ELR (cell line): ENCODE measurements around the gene SSTR3.

Experiments
- DNase-seq: peaks from one replicate; pipeline ENCODE4 v3.0.0-alpha.2; 2015; ENCODE audit warnings: low read depth

Gene SSTR3

DNA sequence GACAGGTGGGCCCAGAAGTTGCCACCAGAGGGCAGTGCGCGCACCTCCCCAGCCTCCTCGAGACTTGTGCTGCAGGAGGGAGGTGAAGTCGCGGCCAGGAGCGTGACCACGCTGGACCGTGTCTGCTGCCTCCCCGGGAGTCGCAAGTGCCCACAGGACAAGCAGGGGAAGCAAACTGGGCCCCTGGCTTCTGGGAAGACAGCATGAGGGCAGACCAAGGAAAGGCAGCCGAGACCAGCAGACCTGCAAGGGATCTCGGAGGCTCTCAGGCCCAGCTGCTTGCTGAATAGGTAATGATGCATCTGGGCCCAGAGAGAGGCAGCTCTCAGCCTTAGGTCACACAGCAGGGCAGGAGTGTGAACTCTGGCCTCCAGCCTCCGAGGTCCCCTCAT lies 45.6 kb downstream of the SSTR3 start:
- peak; percentile 77 for DNase-seq

DNA sequence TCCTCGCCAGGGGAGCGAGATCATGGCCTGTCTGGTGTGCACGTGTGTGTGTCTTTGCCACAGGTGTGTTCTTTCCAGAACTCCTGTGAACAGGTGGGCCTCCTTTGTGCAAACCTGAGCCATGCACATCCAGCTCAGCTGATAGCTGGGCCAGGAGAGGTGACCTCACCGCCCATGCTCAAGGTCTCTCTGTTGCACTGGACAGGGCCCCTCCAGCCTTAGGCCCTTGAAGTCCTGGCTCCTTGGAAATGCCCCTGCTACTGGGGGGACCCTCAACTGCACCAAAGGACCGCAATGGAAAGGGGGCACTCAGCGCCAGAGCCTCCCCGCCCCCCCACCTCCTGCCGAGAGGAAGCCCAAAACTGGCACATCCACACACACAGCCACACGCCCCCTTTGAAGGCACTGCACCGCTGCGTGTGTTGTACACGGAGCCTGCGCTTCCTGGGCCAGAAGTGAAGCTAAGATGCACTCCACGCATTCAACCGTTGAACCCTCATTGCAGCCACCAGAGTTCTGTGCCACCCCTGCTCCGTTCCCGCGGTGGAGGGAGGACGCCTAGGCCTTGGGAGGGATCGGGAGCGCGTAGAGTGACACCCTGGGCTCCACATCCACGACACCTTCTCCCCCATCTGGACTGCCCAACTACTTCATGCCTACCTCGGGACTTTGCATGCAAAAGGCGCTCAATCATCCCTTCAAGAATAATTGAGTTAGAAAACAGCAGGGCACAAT lies 46.2 kb downstream of the SSTR3 start:
- no peak for DNase-seq

DNA sequence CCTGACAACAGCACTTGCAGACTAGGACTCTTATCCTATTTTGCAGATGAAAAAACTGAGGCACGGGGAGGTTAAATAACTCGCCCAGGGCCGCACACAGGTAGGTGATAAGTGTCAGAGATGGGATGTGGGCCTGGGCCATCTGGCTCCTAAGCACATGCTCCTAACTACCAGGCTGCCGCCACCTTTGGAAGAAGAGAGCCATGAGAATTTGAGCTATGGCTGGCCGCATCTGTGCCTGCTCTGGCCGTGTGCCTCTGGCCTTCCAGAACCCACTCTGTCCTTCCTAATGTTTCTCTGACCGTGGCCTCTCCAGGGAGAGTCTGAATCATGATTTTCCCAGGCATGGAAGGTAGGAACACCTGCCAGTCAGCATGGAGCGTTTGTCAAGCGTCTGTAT lies 47.2 kb downstream of the SSTR3 start:
- DNase-seq, result no peak

DNA sequence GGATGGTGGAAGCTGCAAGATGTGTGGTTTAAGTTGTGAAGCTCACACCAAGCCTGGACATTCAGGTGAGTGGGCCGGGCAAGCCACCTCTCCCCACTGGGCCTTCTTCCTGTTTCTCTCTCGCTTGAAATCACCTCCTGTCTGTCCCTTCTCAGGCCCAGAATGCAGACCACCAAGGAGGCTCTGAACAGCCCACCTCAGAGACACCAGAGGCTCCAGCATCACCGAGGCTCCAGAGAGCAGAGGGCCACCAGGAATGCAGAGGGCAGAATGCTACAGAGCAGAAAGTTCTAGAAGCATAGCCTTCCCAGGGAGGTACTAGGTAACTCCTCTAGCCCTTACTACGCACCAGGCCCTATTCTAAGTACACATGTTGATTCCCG lies 47.8 kb downstream of the SSTR3 start:
- DNase-seq, result no peak

DNA sequence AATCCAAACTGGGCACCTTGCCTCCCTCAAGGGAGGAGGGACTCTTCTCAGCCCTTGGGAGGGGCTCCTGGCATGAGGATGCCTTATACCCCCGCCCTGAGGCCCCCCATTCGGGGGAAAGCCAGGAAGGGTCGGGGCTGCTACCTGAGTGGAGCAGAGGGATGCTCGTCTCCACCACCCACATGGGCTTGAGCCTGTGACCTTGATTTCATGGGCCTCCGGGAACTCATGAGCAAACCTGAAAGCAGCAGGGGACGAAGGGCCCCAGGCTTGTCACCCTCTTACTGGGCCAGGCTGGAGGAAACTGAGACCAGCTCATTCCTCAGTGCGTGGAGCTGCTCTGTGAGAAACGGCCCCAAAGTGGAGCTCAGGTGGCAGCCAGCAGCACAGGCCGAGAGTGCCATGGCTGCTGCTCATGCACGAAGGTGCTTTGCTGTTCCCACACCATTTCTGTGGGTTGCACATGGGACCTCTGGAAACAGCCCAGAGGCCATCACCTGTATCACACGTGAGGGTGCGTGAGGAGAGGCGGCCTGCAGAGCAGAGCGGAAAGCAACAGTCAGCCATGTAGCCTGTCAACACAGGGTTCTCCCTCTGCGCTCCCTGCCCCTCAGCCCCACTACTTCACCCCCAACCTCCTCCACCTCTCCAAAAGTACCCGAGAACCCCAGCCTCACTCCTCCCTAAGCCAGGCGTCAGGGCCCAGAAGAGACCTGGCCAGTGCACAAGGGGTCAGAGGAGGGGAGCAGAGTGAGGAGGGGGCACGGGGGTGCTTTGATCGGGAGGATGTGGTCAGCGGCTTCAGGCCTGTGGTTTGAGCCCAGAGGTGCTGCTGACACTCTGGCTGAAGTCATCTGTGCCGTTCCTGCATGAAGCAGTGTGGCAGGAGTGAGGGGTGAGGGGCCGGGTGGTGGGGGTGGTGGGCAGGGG lies 48.4 kb downstream of the SSTR3 start:
- no peak for DNase-seq

DNA sequence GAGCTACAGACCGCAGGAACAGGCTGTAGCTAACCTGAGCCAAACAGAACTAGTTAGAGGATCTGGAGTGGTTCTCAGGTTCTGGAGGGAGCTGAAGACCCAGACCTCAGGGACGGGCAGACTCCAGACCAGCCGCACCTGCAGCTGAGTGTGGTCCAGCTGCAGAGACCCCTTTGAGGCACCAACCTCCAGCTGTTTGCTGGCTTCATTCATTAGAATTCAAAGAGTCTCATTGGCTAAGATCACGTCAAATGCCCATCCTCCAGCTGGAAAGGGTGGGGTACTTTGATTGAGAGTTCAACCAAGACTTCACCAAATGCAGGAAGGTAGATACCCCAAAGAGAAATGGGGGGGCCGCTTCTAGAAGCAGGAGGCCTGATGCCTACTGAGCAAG lies 49.2 kb downstream of the SSTR3 start:
- no peak for DNase-seq

DNA sequence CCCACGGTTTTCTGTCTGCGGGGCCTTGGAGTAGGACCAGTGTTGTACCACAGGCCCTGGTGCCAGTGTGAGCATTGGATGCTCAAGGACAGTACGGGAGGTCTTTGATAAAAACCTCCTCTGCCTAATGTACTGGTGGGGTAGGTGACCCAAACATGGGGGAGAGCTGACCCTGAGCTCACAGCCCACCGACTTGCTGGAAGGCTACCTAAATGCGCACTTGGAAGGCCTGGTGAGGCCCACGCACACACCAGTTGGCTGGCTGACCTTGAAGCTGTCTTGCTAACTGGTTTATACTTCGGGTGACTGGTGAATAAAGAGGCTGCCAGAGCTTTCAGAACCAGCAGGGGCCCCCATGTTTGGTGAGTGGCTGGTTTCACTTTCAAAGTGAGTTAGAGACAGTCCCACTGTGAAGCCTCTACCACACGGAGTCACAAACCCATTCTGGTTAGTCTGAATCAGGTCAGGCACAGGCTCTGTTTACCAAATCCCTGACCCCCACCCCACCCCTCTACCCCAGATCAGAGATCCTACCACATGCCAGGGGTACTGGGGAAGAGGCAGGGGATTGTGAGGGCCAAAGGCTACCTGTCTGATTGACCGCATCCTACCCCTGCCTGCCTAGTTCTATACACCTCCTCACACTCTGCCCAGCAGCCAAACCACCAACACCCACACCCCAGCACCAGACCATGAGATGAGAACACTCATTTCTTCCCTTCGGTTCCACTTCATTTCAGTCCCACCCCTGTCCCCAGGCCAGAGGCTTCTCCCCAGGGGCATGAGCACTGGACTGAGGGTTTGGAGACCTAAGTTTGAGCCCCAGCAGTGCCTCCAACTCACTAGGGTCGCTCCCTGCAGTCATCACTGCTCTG lies 49.8 kb downstream of the SSTR3 start:
- DNase-seq, result peak; percentile 27

DNA sequence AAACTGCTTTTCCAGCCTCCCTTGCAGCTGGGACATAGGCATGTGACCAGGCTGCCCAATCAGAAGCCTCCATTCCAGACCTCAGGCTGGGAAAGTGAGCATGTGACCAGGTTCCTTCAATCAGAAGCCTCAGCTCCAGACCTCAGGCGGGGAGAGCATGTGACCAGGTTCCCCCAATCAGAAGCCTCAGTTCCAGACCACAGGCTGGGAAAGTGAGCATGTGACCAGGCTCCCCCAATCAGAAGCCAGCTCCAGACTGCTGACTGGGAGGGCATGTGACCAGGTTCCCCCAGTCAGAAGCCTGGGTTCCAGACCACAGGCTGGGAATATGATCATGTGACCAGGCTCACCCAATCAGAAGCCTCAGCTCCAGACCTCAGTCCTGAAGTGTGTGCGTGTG lies 50.8 kb downstream of the SSTR3 start:
- DNase-seq, result peak; percentile 48

DNA sequence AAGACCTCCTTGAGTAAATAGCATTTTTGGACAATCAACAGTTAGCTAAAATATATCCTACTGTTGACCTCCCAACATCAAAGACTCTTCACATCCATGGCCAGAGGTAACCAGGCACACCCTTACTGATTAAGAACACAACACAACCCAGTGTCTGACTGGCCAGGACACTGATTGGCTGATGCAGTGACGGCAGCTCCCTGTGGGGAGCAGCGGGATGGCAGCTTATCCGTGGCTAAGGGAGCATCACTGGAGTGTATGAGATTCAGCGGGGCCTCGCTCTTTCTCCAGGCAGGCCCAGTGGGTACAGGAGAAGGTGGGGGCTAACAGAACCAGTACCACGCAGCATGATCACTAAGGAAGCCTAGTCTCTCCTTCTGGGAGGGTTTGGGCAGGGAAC lies 52.2 kb downstream of the SSTR3 start:
- DNase-seq, result peak; percentile 25

DNA sequence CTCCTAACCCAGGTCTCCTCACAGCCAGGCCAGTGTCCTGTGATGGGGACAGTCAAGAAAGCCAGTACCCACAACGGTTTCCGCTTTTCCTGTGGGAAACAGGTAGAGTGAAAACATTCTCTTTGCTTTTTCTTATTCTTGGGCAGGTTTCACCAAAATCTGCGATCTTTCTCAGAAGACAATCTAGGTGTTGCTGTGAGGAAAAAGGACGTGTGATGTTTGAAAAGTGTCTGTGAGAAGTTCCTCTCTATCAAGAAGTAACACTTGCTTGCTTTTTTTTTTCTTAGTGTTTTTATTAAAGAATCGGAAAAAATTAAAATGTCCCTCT lies 53.4 kb downstream of the SSTR3 start:
- DNase-seq, result no peak

DNA sequence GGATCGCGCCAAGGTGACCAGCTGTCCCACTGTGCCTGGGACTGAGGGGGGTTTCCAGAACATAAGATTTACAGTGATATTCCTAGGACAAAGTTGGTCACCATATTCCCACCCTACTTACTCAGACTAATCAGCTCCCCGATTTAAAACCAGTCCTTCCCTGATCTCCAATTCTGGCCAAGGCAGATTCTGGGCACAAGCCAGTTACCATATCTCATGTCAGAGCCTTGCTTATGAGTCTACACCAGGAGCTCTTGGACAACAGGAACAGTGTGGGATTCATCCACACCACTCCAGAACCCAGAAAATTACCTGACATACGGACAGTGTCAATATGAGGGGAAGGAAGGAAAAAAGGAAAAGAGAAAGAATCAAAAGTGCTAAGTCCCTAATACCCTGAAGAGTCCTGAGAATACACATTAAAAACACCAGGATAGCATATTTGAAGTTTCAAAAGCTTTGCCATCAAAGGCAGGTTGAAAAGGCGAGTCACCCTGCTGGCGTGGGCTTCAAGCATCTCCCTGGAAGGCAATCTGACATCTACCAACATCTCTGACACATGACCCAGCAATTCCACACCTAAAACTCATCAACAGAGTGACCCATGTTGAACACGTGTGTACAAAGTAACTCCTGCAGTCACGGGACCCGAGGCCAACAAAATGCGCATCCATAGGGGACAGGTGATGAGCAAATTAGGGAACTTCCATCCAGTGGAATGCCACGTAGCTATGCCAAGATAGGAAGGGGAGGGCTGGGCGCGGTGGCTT lies 54.6 kb downstream of the SSTR3 start:
- DNase-seq, result peak; percentile 66

DNA sequence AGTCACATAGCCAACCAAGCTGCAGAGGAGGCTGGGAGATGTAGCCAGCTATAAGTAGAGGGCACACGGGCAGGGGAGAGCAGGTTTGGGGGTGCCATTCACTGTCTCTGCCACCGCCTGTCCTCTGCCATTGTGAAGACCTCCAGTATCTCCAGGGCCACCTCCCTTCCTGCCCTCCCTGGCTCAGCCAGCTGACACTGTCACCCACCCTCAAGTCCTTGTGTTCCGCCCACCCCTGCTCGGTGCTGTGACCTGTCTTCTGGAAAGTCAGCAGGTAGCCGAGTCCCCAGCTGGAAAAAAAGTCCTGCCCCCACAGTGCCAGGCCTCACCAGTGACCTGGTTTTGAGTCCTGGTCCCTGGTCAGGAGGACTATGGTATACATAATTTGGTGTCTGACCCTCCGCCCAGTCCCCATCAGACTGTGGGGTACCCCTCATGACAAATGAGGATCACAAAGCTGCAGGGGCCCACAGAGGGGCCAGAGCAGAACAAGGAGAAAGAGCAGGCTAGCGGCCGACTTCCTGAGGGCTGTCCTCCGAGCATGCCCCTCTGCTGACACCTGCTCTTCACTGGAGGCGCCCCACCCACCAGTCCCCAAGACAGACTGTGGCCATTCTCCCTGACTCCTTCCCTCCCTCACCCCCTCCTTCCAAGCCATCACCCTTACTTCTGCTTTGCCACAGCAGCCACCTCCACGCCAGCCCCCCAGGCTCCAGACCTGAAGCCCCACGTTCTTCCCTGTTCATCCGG lies 55.4 kb downstream of the SSTR3 start:
- no peak for DNase-seq

DNA sequence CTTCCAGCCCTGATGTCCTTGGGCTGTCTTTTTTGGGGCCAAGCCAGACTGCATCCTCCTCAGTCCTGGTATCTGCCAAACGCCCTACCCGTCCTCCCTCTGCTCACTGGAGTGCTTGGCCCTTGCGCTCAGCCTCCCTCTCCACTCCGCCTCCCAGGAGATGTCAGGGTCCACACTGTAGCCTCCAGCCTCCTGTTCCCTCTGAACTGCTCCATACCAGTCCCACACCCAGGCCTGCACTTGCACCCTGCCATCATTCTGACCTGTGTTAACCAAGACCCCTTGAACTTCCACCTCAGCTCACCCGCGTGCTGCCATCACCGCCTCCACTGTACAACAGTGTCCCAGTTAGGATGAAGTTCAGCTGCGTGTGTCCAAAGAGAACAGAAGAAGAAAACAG lies 56.3 kb downstream of the SSTR3 start:
- no peak for DNase-seq

DNA sequence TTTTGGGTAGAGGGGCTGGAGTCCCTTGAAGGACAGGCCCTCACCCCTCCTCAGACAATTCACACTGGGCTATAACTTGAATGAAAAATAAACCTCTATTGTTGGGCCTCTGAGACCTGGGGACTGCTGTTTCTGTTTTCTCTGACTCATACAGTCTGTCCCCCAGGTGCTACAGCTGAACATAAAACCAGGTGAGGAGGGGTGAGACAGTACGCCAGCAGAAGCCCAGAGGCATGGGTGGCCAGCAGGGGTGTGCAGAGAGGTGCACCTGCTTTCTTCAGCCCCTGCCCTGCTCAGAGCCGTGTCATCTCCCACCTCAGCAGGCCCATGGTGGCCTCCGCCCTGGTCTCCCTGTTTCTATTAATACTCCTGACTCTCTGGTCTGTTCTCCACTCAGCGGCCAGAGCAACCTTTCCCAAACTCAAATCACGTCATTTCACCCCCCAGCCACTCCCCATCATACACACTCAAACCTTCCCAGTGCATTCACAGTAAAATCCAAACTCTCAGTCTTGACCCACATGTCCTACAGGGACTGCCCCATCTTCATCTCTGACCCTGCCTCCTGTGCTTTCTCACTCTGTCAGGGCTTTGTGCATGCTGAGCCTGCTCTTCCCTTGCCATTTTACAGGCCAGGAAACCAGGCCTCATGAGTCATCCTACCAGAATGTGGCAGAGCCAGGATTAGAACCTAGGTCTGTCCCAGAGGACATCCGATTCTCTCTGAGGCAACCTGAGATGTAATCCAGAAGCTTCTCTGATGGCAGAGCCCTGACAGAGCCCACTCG lies 57.2 kb downstream of the SSTR3 start:
- DNase-seq, result peak; percentile 58
